NCI-H69 (cell line): Measurements from ENCODE around the gene FAAP20.

Source experiments
- DNase-seq: peaks from one replicate; lab custom pipeline; 2025; lab: John Stamatoyannopoulos, UW

FAAP20 gene

DNA sequence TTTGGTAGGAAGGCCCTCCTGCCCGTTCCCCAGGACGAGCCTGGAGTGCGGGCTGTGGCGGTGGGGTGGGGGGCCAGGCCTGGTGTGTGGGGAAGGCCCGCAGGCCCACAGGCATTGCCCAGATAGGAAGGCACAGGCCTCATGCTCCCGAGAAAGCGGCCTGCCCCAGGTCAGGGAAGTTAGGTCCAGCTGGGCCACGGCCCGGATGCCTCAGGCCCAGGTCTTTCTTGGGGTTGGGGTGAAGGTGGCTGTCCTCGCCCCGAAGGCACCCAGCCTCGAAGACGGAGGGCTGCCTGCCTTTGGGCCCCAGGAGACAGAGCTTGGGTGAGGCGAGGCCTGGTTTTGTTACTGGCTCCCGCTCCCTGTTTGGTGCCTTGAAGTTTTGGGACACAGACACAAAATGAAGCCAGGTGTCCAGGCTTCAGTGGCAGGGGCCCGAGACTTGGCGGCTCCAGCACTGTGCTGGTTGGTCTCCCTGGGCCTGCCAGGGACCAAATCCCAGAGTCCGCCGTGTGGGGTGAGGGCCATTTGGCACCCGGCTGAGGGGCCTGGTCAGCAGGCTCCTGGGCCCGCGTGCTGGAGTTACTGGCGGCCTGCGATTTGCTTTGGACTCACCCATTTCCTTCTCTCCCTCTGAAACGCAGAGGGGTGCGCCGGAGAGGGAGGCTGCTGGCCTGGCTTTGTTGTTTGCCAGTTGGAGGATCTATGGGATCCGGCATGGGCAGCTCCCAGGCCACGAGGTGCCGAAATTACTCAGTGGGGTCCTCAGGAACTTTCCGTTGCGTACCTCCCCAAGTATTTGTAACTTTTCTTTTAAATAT lies 35.5 kb upstream of the FAAP20 start:
- peak; percentile 15 for DNase-seq

DNA sequence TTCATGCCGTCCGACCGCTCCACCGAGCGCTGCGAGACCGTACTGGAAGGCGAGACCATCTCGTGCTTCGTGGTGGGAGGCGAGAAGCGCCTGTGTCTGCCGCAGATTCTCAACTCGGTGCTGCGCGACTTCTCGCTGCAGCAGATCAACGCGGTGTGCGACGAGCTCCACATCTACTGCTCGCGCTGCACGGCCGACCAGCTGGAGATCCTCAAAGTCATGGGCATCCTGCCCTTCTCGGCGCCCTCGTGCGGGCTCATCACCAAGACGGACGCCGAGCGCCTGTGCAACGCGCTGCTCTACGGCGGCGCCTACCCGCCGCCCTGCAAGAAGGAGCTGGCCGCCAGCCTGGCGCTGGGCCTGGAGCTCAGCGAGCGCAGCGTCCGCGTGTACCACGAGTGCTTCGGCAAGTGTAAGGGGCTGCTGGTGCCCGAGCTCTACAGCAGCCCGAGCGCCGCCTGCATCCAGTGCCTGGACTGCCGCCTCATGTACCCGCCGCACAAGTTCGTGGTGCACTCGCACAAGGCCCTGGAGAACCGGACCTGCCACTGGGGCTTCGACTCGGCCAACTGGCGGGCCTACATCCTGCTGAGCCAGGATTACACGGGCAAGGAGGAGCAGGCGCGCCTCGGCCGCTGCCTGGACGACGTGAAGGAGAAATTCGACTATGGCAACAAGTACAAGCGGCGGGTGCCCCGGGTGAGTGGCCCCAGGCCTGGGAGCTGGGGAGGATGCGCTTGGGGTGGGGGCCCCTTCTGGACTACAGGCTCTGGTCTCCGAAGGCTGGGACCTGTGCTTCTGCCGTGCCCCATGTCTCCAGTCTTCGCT lies 34.7 kb upstream of the FAAP20 start:
- DNase-seq: peak; percentile 64

DNA sequence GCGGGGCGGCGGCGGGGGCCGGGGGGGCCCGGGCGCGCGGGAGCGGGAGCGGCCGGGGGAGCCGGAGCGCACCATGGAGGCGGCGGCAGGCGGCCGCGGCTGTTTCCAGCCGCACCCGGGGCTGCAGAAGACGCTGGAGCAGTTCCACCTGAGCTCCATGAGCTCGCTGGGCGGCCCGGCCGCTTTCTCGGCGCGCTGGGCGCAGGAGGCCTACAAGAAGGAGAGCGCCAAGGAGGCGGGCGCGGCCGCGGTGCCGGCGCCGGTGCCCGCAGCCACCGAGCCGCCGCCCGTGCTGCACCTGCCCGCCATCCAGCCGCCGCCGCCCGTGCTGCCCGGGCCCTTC lies 34.1 kb upstream of the FAAP20 start:
- peak; percentile 52 for DNase-seq

DNA sequence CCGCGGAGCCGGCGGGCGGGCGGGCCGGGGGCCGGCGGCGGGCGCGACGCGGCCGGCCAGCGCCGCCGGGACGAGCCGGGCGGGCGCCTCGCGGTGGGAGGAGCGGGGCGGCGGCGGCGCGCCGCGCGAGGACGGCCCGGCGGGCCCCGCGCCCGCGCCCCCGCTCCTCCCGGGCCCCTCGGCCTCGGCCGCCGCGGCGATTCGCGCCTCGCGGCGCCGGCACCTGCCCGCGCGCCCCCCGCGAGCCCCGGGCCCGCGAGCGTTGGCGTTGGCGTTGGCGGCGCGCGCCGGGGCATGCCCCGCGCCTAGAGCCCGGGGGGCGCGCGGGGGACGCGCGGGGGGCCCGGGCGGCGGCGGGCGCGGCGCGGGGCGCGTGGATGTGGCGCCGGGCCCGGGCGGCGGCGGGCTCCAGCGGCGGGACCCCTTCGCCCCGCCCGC lies 33.6 kb upstream of the FAAP20 start, which contains the start of gene SKI:
Gene SKI (plus strand): TSS at position 163 of the 438 bp plus-strand sequence. CDS start 448 bp downstream, outside the sequence.
- peak; percentile 44 for DNase-seq

DNA sequence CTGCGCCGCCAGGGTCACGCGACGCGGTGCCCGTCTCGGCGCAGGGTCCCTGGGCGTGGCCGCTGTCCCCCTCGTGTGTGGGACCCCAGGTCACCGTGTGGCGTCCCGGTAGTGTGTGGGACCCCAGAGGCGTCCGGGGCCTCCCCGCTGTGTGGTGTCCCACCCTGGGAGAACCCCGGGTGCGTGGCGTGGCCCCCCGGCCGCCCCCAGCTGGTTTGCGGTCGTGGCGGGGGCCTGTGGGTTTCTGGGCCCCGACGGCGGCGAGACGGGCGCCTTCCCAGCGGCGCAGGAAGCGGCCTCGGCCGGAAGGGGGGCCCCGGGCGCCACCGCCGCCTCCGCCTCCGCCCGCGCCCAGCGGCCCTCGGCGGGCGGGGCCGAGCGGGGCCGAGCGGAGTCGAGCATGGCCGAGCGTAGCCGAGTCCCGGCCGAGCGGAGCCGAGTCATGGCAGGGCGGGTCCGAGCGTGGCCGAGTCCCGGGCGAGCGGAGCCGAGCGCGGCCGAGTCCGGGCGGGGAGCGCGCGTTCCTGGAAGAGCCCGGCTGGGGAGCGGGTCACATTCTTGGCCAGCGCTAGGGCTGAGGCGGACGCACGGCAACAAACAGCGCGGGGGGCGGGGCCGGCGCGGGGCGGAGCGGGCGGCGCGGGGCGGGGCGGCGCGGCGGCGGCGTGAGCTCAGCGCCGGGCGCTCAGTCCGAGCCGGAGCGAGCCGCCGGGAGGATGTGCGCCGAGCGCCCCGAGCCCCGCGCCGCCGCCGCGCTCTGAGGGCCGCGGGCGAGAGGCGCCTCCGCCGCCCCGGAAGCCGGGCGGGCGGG lies 33.0 kb upstream of the FAAP20 start:
- DNase-seq: peak; percentile 94

DNA sequence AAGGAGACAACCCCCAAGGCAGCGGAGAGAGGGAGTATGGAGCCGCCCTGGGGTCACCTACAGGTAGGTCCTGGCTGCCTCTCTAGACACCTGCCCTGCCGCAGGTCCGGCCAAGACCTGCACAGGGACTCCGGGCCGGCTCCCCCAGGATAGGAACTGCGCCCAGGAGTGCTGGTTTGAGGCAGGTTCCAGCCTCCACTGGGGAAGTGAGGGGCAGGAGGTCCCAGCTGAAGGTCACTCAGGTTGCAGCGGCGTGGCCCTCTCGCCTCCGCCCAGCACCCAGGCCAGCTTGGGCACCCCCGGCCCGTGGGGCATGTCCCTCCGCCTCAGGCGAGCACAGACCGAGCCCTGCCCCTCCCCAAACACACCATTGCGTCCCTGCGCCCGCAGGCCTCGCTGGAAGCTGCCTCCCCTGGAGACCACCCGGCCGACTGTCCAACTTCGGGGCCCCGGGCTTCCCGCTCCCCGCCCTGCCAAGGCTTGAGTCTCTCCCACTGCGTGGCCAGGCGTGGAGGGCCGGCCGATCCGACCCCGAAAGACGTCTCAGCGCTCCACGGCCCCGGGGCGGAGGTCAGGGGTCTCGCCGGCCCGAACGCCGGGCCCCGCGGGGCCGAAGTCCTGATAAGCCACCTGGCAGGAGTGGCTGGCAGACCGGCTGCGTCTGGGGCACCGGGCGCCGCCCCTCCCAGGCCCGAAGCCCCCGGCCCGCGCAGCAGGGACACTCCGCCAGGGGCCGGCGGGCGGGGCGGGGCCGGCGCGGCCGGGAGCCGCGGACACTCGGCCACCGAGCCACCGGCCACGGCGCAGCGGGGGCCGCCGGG lies 32.2 kb upstream of the FAAP20 start:
- DNase-seq: peak; percentile 24

DNA sequence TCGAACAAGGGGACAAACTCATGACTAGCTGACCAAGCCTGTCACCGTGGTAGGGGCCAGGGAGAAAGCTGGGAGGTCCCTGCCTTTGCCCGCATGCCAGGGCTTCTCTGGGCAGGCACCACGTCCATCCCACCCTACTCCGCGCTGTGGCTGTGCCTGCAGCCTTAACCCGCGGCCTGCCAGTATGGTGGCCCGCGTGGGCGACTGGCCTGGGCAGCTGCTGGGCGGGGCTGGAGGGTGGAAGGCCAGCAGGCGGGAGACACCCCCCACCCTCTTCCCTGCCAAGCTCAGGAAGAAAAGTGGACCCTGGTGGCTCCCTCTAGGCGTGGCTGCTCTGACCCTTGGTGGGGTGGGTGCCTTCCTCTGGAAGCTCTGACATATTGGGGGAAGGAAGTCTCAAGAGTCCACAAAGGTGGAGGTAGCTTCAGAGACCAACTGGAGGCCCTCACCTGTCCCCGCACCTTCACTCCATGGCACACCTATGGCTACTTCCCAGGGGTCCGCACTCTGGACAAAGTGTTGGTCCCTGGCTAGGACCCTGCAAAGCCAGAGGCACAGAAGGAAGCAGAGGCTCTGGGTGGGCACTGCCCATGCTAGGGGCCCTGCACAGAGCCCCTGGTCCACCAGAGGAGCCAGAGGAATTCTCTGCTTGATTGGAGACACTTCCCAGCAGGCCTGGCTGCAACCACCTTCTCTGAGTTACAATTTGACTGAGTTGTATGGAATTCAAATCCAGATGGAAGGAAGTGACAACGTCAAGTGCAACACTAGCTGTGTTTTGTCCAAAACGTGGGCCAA lies 30.3 kb upstream of the FAAP20 start:
- DNase-seq: no peak

DNA sequence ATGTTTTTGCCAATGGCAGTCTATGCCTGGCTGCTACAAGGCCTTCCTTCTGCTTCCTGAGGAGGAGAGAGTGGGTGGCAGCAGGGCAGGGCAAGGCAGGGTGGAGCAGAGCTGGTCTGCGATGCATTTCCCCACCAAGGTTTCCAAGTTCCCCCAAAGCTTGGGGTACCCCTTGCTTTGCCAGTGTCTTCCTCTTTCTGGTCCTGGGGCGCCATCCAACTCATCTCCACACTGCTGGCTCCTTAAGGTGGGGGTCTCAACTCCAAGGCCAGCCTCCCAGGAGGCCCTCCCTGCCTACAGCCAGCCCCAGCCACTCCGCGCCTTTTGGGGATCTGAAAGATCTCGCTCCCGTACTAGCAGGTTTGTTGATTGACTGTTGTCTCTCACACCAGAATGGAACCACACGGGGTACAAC lies 29.6 kb upstream of the FAAP20 start:
- no peak for DNase-seq

DNA sequence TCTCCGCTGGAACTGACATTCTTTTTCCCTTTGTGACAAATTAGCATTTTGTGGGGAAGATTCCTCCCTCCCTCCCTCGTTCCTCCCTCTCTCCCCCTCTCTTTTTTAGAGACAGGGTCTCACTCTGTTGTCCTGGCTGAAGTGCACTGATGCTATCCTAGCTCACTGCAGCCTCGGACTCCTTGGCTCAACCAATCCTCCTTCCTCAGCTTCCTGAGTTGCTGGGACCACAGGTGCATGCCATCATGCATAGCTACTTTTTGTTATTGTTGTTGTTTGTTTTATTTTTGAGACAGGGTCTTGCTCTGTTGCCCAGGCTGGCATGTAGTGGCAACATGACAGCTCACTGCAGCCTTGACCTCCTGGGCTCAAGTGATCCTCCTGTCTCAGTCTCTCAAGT lies 26.7 kb upstream of the FAAP20 start:
- no peak for DNase-seq

DNA sequence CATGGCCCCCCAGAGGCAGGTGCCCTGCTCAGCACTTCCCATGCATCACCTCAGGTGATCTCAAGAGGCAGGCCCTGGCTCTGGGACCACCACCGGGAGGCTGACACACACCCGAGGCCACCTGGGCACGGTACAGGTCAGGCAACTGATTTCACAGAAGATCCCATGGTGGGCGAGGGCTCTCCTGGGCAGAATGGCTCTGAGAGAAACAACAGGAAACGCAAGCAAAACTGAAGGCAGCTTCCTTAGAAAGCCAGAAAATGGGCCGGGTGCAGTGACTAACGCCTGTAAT lies 22.1 kb upstream of the FAAP20 start:
- DNase-seq: no peak

DNA sequence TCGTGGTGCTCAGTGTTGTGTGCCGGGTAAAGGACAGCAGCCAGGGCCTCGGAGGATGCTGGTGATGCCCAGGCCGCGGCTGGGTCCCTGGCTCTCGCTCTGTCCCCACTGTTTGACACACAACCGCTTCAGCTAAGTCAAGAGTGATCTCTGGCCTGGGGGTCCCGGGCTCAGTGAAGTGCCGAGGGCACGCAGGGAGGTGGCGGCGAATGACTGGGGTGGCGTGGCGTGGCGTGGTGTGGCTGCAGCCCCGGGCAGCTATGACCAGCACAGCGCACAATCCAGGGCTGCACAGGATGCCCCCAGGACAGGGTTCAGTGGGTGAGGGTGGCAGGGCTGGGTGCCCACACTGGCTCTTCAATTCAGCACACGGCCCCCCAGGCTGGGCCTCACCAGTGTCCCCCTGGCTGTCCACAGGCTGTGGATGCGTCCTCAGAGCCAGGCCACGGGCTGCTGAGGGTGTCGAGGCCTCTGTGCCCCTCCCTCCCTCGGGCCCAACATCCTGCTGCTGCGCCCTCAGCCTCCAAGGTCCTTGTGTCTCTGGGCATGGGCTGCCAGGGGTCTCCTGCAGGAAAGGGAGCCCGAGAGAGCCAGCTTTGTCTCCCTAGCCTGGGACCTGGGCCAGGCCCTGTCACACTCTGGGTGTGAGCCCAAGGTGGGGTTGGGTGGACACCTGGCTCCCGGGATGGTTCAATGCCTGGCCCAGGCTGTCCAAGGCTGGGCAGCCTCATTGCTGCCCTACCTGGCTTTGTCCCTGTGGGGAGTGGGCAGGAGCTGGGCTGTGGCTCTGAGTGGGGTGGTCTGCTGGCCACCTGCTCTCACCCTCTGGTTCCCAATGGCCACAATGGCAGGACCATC lies 21.6 kb upstream of the FAAP20 start:
- no peak for DNase-seq

DNA sequence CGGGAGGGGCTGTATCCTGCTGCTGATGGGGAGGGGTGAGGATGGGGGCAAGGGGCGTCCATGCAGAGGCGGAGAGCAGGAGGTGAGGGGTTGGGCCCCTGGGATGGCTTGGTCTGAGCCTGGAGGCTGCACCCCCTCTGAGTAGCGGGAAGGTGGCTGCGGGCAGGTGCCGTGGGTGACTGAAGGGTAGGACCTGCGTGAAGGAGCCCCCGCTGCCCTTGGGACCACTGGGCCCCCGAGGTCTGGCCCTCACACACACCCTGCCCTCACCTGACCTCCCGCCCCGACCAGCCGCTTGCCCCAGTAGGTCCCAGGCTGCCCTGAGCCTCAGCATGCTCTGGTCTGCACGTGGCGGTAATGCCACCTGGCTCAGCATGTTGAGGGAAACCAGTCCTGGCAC lies 20.8 kb upstream of the FAAP20 start:
- DNase-seq: no peak

DNA sequence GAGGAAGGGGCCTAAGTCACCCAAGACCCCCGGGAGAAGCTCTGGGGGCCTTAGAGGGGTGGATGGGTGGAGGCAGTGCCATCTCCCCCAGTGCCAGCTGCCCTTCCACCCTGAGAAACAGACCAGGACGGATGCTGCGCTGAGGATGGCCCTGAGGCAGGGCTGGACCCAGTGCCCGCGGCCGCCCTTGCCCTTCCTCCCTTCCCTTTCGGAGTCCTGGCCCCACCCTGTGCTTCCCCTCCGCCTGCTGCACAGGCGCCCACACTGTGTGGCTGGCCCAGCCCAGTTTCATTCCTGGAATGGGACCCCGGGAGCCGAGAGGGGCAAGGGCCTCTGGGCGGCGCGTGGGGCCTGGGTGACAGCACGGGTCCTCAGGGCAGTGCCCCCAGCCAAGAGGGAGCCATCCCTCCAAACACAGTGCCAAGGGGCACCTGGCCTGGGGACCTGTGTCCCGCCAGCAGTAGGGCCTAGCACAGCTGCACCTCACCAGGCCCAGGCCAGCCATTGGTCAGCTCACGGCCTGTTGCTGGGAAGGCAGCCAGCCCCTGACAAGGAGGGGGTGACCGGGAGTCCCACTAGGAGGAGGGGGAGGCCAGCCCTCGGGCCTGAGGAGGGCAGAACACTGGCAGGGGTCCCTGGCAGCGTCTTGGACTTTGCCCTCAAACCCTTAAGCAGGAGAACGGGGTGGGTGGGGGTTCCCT lies 20.1 kb upstream of the FAAP20 start:
- DNase-seq: no peak

DNA sequence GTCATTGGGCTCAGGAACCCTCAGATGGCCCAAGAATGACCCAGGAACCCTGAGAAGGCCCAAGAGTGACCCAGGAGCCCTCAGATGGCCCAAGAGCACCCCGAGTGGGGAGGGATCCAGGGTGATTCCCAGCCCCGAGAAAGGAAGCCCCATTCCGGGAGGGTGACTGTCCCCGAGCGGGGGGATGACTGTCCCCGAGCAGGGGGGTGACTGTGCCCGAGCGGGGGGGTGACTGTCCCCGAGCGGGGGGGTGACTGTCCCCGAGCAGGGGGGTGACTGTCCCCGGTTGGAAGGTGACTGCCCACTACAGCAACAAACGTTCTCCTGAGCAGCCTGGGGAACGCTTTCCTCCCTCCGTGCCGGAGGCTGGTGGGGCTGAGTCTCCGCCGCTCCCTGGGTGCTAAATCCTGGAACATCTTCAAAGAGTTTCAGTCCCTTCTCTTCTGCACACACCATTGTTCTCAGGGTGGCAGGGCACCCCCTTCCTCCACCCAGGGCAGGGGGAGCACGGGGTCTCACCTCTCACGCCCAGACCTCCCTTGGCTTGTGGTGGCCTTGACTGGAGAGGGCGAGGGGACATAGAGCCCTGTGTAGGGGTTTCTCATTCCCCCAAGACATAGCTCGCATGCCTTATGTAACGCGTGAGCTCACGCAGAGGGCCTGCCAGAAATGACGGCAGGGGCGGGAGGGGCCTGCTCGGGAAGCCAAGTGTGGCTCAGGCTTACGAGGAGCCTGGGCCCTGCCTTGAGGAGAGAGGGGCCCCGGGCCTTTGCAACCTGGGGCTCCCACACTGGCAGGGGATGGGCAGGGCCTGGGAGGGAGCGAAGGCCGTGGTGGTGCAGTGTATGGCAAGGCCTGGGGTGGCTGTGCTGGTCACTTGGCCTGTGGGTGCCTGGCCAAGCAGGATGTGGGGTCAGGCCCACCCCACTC lies 19.3 kb upstream of the FAAP20 start:
- DNase-seq: no peak

DNA sequence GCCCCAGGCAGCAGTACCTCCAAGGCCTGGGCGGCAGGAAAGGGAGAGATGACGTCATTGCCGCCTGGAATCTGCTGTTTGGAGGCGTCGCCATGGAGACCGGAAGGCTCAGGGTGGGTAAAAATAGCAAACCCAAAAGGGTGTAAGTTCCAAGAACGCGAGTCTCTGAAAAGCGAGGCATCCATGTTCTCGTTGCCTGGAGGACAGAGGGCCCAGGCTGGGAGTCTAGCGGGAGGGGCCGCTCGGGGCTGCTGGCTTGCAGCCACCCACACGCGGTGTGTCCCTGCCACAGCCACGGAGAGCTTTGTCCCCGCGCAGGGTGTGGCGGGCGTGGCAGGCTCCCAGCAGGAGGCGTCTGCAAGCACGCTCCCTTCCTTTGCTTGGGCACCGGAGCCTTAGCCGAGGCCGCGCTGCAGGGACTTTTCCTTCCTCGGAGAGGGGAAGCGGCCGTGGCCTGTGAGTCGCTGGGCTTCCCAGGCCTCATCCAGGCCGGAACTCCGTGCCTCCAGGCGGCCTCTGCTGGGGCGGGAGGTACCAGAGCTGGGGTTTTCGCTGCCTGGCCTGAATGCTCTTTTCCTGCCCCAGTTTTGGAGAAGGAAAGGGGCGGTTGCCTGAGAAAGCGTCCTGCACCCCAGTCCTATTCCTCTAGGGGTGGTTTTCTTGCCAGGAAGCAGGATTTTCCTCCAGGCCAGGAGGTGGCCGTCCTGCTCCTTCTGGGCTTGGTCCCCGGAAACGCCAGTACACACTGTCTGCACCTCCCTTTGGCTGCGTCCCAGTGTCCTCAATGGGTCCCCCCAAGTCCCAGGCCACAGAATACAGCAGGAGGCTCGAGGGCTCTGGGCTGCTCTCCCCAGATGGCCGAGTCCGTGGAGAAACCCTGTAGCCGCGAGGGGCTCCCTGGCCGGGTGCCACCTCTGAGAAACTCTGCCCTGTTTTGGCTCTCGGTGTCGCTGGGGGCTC lies 18.2 kb upstream of the FAAP20 start:
- peak; percentile 79 for DNase-seq

DNA sequence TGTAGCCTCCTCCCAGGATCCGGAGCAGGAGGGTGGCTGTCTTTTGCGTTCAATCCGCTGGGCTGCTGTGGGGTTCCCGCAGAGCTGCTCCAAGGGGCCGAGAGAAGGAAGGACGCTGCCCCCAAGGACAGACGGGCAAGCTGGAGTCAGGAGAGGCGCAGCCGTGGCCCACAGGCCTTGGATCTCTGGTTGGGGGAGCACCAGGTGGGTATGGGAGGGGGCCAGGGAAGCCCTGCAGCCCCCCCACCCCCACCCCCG lies 17.6 kb upstream of the FAAP20 start:
- no peak for DNase-seq

DNA sequence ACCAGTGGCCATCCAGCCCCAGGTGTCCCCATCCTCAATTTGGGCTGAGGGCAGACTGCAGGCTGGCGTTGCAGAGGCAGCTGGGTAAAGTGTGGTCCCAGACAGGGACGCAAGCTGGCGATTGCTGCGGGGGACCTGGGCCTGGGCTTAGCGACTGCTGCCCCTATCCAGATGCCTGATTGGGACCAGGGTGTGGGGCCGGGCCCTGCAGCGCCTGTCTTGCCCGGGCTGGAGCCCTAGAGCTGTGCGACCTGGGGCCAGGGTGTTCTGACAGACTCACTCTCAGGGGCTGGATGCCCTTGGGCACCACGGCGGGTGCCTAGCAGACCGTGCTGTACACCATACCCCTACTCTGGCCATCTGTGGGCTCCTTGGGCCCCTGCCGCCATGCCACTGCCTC lies 16.2 kb upstream of the FAAP20 start:
- DNase-seq: no peak
